ENCODE data around the gene GRK3.

The GRK3 gene

DNA sequence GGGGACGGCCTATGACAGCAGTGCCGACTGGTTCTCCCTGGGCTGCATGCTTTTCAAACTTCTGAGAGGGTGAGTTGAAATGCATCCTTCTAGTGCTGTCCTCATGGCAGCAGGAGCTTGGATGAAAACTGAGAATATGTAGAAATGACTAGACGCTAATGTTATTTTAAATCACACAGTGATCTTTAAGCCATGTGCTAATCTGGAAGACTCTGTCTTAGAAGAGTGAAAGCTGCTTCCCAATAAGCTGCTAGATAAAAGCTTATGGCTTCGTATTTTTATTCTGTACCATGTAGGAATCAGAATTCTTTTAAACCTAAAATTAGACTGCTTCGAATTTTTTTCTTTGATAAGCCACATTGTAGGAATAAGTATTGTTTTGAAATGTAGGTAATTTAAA is 130.7 kb downstream of the GRK3 start:
- TF ChIP-seq POLR2A (IDR thresholded peaks at IDR 0.05; ENCODE audit: extremely low read depth, insufficient read length) (no peak), MYC (IDR thresholded peaks at IDR 0.05; ENCODE audit: low read depth, low read length) (no peak)
- TF ChIP-seq, protein P1, sequence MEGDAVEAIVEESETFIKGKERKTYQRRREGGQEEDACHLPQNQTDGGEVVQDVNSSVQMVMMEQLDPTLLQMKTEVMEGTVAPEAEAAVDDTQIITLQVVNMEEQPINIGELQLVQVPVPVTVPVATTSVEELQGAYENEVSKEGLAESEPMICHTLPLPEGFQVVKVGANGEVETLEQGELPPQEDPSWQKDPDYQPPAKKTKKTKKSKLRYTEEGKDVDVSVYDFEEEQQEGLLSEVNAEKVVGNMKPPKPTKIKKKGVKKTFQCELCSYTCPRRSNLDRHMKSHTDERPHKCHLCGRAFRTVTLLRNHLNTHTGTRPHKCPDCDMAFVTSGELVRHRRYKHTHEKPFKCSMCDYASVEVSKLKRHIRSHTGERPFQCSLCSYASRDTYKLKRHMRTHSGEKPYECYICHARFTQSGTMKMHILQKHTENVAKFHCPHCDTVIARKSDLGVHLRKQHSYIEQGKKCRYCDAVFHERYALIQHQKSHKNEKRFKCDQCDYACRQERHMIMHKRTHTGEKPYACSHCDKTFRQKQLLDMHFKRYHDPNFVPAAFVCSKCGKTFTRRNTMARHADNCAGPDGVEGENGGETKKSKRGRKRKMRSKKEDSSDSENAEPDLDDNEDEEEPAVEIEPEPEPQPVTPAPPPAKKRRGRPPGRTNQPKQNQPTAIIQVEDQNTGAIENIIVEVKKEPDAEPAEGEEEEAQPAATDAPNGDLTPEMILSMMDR (IDR thresholded peaks at IDR 0.05; ENCODE audit: low read depth, low read length) = no peak
- TF ChIP-seq, protein P2, sequence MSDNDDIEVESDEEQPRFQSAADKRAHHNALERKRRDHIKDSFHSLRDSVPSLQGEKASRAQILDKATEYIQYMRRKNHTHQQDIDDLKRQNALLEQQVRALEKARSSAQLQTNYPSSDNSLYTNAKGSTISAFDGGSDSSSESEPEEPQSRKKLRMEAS (IDR thresholded peaks at IDR 0.05; ENCODE audit: low read depth, low read length) = no peak
- H3K4me3 ChIP-seq (ENCODE audit: low read depth, low read length) = no peak overlapping the region
- DNase-seq (ENCODE audit: low read depth) = no peak

DNA sequence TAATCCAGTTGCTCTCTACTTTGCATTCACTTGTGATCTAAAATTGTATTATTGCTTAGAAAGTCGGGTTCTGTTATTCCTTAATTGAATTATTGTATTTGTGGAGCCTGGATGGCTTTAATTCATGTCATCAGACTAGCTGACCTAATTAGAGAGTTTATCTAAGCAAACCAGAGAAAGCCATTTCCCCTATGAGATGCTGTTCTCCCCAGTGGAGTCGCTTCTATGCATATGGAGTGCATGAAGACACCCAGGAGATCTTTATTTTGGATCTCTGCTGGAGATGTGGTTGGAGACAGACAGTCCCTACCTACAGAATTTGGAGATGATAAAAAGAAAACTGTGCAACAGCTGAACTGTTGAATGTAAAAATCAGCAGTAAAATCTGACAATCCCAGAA is 132.3 kb downstream of the GRK3 start:
- TF ChIP-seq MYC (IDR thresholded peaks at IDR 0.05; ENCODE audit: low read depth, low read length) (no peak), POLR2A (IDR thresholded peaks at IDR 0.05; ENCODE audit: extremely low read depth, insufficient read length) (no peak)
- TF ChIP-seq, protein P2 (IDR thresholded peaks at IDR 0.05; ENCODE audit: low read depth, low read length) = no peak
- TF ChIP-seq, protein P1 (IDR thresholded peaks at IDR 0.05; ENCODE audit: low read depth, low read length) = no peak
- DNase-seq (ENCODE audit: low read depth) = no peak
- H3K4me3 ChIP-seq (ENCODE audit: low read depth, low read length) = no peak overlapping the region

DNA sequence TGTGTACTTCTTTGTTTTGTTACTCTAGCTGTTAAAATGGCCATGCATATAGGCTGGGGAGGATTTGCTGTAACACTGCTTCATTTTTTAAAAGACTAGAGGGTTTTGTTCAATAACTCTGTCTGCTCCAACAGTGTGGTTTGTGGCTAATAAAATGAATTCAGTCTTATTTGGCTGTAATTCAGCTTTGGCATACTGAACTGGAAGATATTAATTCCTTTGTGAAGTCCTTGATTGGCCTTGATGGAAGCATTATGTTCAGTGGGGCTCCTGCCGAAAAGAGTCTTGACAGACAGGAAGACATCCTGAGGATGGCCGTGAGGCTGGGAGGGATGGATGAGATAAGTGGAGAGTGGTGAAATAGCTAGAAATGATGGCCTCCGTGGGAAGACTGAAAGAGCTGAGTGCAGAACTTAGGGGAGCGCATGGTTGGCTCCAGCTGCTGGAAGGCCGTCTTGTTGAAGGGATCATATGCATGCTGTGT is 132.7 kb downstream of the GRK3 start:
- no peak for TF ChIP-seq MYC (IDR thresholded peaks at IDR 0.05; ENCODE audit: low read depth, low read length)
- no peak for TF ChIP-seq POLR2A (IDR thresholded peaks at IDR 0.05; ENCODE audit: extremely low read depth, insufficient read length)
- TF ChIP-seq, protein P2 (IDR thresholded peaks at IDR 0.05; ENCODE audit: low read depth, low read length) = no peak
- TF ChIP-seq, protein P1 (IDR thresholded peaks at IDR 0.05; ENCODE audit: low read depth, low read length) = no peak
- no peak overlapping the region for H3K4me3 ChIP-seq (ENCODE audit: low read depth, low read length)
- no peak for DNase-seq (ENCODE audit: low read depth)

DNA sequence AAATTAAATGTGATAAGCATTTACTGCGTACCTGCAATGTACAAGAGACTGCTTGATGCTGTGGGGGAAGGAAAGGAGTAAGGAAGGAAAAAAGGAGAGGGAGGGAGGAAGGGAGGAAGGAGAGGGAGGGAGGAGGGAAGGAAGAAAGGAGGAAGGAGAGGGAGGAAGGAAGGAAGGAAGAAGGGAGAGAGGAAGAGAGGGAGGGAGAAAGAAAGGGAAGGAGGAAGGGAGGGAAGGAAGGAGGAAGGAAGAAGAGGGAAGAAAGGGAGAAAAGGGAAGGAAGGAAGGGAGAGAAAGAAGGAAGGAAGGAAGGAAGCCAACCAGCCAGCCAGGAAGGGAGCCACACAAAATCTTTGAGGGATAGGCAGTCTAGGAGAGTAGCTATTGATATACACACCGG is 133.5 kb downstream of the GRK3 start:
- TF ChIP-seq MYC (IDR thresholded peaks at IDR 0.05; ENCODE audit: low read depth, low read length) (no peak), POLR2A (IDR thresholded peaks at IDR 0.05; ENCODE audit: extremely low read depth, insufficient read length) (no peak)
- TF ChIP-seq, protein P2 (IDR thresholded peaks at IDR 0.05; ENCODE audit: low read depth, low read length) = no peak
- TF ChIP-seq, protein P1 (IDR thresholded peaks at IDR 0.05; ENCODE audit: low read depth, low read length) = no peak
- DNase-seq (ENCODE audit: low read depth) = no peak
- no peak overlapping the region for H3K4me3 ChIP-seq (ENCODE audit: low read depth, low read length)

DNA sequence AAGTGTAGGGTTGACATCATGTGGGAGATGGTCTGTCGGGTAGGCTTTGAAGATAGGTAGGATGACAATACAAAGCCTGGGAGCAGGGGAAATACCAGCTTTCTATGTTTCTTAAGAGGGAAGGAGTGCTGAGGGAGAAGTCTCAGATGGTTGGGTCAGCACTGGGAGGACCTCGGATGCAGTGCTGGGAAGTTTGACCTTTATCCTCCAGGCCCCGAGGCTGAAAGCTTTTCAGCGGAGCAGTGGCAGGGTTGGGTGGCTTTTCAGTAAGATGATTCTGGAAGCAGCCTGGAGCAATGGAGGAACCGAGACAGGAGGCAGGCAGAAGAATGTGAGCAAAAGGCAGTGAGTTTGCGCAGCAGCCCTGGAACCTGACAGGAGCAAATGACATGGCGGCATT is 134.0 kb downstream of the GRK3 start:
- TF ChIP-seq MYC (IDR thresholded peaks at IDR 0.05; ENCODE audit: low read depth, low read length) (no peak), POLR2A (IDR thresholded peaks at IDR 0.05; ENCODE audit: extremely low read depth, insufficient read length) (no peak)
- TF ChIP-seq, protein P1 (IDR thresholded peaks at IDR 0.05; ENCODE audit: low read depth, low read length) = no peak
- TF ChIP-seq, protein P2 (IDR thresholded peaks at IDR 0.05; ENCODE audit: low read depth, low read length) = no peak
- no peak for DNase-seq (ENCODE audit: low read depth)
- no peak overlapping the region for H3K4me3 ChIP-seq (ENCODE audit: low read depth, low read length)
